Ovary (tissue), 3 donors: ENCODE data around the gene SHKBP1.

Experiments
- CTCF ChIP-seq, 3 donors: fragments of 450-650 bp in 2 of 3; fragments of 200-600 bp in 1 of 3; IDR thresholded peaks; one replicate each; pipeline versions ENCODE4 v1.5.1 to v1.8.0; 2016 to 2022; ENCODE audit warnings: antibody characterized with exemption in 3 of 3, mild to moderate bottlenecking in 1 of 3
- EP300 ChIP-seq: sonication (generic); formaldehyde crosslinking; IDR thresholded peaks from one replicate; pipeline ENCODE4 v1.6.1; 2017; ENCODE audit warnings: antibody characterized with exemption
- POLR2A ChIP-seq: fragments of 450-650 bp; IDR thresholded peaks from one replicate; pipeline ENCODE4 v1.6.1; 2017; ENCODE audit warnings: antibody characterized with exemption, mild to moderate bottlenecking, moderate library complexity
- donor health status: DM: no; HTN: no; CAD: no.

GRCh38 chr19:40576585-40577451 lies at the start of gene SHKBP1:
- TF ChIP-seq EP300 (no peak), POLR2A (no peak), CTCF (IDR thresholded peaks at IDR 0.05) (no peak)
